DMS 273 (cell line): Measurements from ENCODE around the gene TAF4.
"Not testable (repeated sequence)": the region's sequence is repeated elsewhere in the genome, so short reads cannot be mapped to it uniquely, and the experiment has no call there.

ENCODE experiments used
- DNase-seq: peaks from one replicate; lab custom pipeline; 2025; ENCODE audit not compliant: unreplicated experiment; lab: John Stamatoyannopoulos, UW

Gene TAF4

DNA sequence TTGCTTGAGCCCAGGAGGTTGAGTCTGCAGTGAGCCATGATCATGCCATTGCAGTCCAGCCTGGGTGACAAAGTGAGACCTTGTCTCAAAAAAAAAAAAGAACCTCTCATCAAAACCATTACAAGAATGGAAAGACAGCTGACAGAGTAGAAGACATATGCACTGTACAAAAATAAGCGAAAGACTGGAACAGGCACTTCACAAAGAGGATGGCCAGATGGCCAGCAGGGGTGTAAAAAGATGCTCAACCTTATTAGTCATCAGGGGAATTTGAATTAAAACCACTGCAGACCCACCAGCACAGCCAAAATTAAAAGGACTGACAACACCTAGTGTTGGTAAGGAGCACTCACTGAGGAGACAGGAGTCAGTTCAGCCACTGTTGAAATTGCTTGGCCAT lies 13.5 kb upstream of the TAF4 start:
- no peak for DNase-seq

GRCh38 chr20:62073323-62073722 lies 7.6 kb upstream of the TAF4 start:
- DNase-seq: no peak

- DNase-seq: not testable (repeated sequence)
Observed at GRCh38 chr20:62071669-62072430, 6.2 kb upstream of the TAF4 start.

DNA sequence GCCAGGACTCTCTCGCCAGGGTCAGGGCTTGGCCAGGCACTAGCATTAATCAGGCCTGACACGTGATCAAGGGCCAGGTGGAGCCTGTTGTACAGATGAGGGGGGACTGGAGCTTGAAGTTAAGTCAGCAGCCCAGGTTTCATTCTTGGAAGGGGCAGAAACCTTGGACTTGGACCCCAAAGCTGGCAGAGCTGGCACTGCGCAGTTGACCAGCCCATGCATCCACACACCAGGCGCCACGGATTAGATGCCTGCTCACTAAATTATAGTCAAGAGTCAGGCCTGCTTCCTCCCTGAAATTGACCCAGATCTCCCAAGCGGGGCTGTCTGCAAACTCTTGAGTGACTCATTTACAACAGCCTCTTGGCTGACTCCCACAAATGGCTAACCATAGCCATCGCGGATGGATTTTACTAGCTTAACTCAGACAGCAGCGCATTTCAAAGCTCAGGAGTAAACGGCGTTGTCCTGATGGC lies 4.1 kb upstream of the TAF4 start:
- no peak for DNase-seq

DNA sequence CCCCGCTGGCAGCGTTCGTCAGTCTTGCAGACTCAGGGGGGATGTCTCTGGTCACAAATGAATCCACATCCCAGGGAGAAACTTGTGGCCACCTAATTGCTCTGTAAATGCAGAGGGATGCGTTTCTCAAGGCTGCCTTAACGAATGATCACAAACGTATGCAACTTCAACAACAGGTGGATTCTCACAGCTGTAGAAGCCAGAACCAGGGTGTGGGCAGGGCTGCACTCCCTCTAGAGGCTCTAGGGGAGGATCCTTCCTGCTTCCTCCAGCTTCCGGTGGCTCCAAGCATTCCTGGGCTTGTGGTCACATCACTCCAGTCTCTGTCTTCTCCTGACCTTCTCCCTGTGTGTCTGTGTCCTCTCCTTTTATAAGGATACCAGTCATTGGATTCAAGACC lies 3.3 kb upstream of the TAF4 start:
- no peak for DNase-seq

DNA sequence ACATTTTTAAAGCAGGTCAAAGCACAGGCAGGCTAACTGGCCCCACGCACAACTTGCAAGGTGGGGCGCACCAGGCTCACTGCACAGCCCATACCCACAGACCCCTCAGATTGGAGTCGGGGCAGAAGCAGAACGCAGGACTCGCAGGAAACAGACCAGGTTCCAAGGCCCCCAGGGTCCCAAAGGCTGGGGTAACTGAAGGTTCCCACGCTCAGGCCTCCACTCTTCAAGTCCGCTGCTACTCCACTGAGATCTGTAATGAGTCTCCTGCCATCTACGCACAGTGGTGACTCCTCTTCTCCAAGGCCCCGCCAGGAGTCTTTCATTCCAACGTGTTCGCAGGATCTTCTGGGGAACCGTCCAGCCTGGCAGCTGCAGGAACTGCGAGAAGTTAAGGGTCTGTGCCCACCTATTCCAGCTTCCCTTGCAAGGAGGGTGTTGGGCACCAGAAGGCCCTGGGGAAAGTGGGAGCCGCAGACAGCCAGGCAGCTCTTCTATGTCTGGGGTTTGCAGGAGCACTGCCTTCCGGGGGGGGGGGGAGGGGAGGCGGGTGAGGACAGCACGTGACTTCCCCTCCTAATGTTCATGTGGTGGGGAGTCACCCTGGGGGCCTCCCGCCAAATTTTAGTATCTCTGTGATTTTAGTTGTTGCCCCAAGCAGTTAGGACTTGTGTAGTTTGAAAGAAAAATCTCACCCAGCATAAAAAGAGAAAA lies 2.0 kb upstream of the TAF4 start:
- DNase-seq: no peak

- no peak for DNase-seq
Observed at GRCh38 chr20:62066983-62067433, 1.3 kb upstream of the TAF4 start.

GRCh38 chr20:62066339-62066982 lies 780 bp upstream of the TAF4 start:
- peak; percentile 69 for DNase-seq

GRCh38 chr20:62064770-62065673 lies 659 bp downstream of the TAF4 start:
- peak; percentile 54 for DNase-seq

GRCh38 chr20:62063981-62064769 lies 1.5 kb downstream of the TAF4 start:
- no peak for DNase-seq

DNA sequence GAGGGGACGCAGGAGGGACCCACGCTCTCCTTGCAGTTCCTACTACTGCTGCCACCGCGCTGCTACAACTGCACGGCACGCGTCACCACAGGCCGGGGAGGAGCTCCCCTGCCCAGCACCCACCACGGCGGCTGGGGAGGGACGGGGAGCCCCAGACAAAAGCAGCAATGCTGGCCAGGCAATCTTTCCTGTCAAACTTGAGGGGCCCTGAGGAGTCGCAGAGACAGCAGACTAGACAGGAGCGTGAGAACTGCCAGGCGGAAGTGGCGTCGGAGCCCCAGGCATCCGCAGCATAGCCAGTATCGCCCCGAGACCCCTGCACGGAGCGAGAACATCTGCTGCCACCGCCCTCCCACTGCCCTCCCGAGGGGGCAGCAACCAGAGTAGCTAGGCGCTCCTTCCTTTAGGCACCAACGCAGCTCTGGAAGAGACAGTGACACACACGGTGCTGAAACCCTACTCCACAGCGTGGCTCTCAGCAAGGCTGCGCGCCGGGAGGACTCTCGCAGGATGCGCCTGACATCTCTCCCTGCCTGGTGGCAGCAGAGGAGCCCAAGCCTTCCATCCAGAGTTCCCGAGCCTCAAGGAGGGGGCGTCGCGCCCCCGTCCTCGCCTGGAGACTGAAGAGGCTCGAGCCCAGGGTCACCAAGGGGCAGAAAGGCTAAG lies 2.2 kb downstream of the TAF4 start:
- no peak for DNase-seq

GRCh38 chr20:62062661-62063314 lies 2.9 kb downstream of the TAF4 start:
- DNase-seq: no peak

- DNase-seq: no peak
Observed at GRCh38 chr20:62061851-62062423, 3.7 kb downstream of the TAF4 start.

GRCh38 chr20:62060631-62061541 lies 4.8 kb downstream of the TAF4 start:
- no peak for DNase-seq

GRCh38 chr20:62059920-62060630 lies 5.6 kb downstream of the TAF4 start:
- DNase-seq: peak; percentile 77

DNA sequence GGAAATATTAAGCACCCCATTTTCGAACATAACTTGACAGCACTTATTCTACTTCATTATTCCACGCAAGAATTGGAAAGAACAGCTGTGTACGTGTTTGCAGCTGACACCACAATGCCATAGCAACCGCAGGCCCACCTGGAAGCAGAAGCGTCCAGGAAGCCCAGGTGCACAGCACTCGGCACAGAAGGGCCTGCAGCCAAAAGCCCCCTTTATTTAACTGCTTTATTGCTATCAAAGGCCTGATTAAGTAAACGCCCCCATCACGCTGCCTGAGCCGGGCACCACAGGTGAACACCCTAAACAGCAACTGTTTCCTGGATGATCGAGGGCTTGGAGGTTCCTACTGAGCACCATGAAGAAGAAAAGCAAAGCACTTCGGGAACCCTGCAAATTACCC lies 6.3 kb downstream of the TAF4 start:
- no peak for DNase-seq

- DNase-seq: no peak
Observed at GRCh38 chr20:62058941-62059340, 6.7 kb downstream of the TAF4 start.
